ENCODE results near the gene MOSPD3. TPM values are rescaled to one million over a fixed set of nuclear protein-coding genes. Genes with fewer than 3 reads are reported as not detected.

Gene MOSPD3
- total and polyA plus RNA-seq, 10 of the 15 experiments (the other 5 are each of a cell fraction or from before 2014, with no cell fraction given) = 0.61 to 13.6 (median 4.1) TPM

- TF ChIP-seq ZBTB11 (CRISPR knock-in tag; IDR thresholded peaks at IDR 0.05) = no peak
- TF ChIP-seq ZNF592 (IDR thresholded peaks at IDR 0.05) = no peak
- TF ChIP-seq BRCA1 (IDR thresholded peaks at IDR 0.05; ENCODE audit: low read depth, low read length) = no peak
- TF ChIP-seq SREBF2 (IDR thresholded peaks at IDR 0.05; ENCODE audit: low read length) = no peak
- no peak for TF ChIP-seq CEBPZ (IDR thresholded peaks at IDR 0.05; ENCODE audit: low read depth, low read length)
- no peak for TF ChIP-seq ETV6 (conservative IDR thresholded peaks at IDR 0.05 in 1 of 2, IDR thresholded peaks at IDR 0.05 in 1 of 2; ENCODE audit: borderline replicate concordance in 1 of 2, low read depth in 1 of 2)
- peak; percentile 23; the same call in 1 of the 2 replicates for TF ChIP-seq TAF1 (IDR thresholded peaks at IDR 0.05; ENCODE audit: borderline replicate concordance, low read depth, low read length)
- peak; percentile 69 for TF ChIP-seq NBN (IDR thresholded peaks at IDR 0.05)
- no peak for TF ChIP-seq SMC3 (IDR thresholded peaks at IDR 0.05; ENCODE audit: borderline replicate concordance, low read length)
- peak; percentile 90 for TF ChIP-seq POLR2A (IDR thresholded peaks at IDR 0.05; ENCODE audit: low read depth, low read length)
- peak; percentile 18; the same call in 1 of the 2 replicates for TF ChIP-seq IKZF1 (conservative IDR thresholded peaks at IDR 0.05)
- TF ChIP-seq ZBTB33 (IDR thresholded peaks at IDR 0.05) = no peak
- no peak for TF ChIP-seq ATF3 (IDR thresholded peaks at IDR 0.05; ENCODE audit: borderline replicate concordance, extremely low read depth, low read depth, low read length)
- TF ChIP-seq BCL11A (IDR thresholded peaks at IDR 0.05; ENCODE audit: low read depth, low read length) = no peak
- no peak for TF ChIP-seq ZNF622 (IDR thresholded peaks at IDR 0.05)
- no peak for TF ChIP-seq RBBP5 (conservative IDR thresholded peaks at IDR 0.05)
Measured at GRCh38 chr7:100611983-100612729, at the start of gene MOSPD3 (continued).
